PC-3 (cell line): ENCODE results near the gene ATXN10.

Source experiments
- CTCF ChIP-seq: fragments of 300-600 bp; sonication (generic); conservative IDR thresholded peaks from 2 replicates; pipeline ENCODE4 v1.5.1; 2017; ENCODE audit warnings: antibody characterized with exemption, low read depth, mild to moderate bottlenecking, low read length
- EZH2 ChIP-seq: fragments of 300-600 bp; sonication (generic); IDR thresholded peaks from one replicate; pipeline ENCODE4 v1.6.1; 2017; ENCODE audit warnings: antibody characterized with exemption, mild to moderate bottlenecking, low read length; ENCODE audit not compliant: unreplicated experiment
- EZH2phosphoT487 ChIP-seq: fragments of 300-600 bp; sonication (generic); IDR thresholded peaks from 2 replicates; pipeline ENCODE4 v1.6.1; 2018; ENCODE audit warnings: mild to moderate bottlenecking, antibody characterized with exemption, low read length, borderline replicate concordance

- no peak for TF ChIP-seq CTCF
- TF ChIP-seq EZH2, result no peak
- no peak for TF ChIP-seq EZH2phosphoT487
Measured at GRCh38 chr22:45843986-45844385, 172.4 kb downstream of the ATXN10 start.
